ENCODE measurements around the gene SMIM14. TPM values are rescaled to one million over a fixed set of nuclear protein-coding genes. Genes with fewer than 3 reads are reported as not detected.

The SMIM14 gene
- 14.7 and 28.8 TPM in 2 replicates for total RNA-seq

DNA sequence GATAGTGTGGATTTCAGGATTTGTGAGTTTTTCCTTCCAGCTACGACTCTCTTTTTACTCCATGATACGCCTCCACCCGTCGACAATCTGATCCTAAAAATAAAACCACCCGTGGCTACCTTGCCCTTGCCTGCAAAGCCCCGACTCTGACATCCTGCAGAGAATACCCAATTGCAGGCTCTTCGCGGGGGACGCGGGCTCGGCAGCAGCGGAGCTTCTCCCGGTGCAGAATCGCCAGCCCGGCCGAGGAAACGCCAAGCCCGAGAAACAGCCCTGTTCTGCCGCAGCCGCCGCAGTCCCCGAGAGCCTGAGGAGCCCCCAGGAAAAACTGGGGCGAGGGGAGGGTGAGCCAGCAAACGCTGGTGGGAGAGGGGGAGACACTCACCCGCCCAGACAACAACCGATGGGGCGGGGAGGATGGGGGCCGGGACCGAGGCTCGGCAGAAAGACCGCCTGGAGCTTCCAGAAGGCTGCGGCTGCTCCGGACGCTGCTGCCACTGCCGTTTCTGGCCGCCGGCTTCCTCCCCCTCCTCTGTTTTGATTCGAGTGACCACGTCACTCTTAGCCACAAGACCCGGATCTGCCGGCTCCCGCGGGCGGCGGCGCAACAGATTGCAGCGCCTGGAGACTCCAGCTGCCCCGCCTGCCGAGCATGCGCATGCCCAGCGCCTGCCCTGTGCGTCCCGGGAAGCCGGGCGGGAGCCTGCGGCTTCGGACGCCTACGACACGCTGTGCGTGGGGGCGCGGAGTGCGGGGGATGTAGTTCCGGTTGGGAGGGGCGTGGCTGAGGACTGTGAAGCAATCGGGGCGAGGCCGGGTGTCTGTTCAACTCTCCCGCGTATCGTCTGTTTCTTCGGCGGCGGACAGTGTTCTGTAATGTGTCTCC, at the start of gene SMIM14:
TSS of gene SMIM14 (minus strand) at position 512 of the 886 bp plus-strand sequence. CDS start 33,720 bp downstream, outside the sequence.

DNA sequence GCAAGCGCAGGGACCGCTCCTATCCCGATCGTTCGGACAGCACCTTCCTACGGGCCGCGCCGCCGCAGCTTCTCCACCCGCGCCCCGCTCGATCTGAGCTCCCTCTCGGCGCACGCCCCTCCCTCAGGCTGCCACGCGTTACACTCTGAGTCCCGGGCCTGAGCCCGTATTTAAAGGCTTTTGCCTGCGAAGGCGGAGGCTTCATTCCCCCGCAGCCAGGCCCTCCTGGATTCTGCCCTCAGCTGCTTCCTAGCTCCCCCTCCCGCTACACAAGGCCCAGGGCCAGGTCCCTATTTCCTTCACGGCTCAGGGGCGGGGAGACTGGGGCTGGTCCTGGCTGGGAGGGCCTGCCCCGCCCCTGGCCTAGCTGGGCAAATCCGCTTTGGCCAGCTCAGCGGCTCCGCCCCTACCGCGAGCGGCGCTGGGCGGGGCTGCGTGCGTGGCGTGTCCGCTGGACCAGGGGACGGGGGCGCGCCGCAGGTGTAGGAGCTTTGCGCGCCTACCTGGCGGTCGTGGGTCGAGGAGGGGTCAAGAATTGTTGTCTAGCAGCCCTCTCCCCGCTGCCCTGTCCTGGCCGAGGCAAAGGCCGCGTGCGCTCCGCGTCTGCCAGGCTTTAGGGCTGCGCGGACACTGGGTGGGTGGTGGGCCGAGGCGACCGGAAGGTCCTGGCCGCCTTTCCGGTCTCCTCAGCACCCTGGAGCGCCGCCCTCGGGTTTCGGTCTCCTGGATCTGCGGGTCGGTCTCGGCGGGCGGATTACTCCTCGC, 111.2 kb downstream of the SMIM14 start, which contains the start of gene UGDH:
TSS of gene UGDH (minus strand) at position 144 of the 765 bp plus-strand sequence. CDS start 5,927 bp downstream, outside the sequence.

Other genes with a start within 250 kb of the SMIM14 start
- not detected in 2 replicates for gene KLB, start 231.9 kb downstream of the SMIM14 start, total RNA-seq
- 4,418 and 7,032 TPM in 2 replicates for gene RPL9, start 179.9 kb downstream of the SMIM14 start, total RNA-seq
- gene LIAS, start 179.8 kb downstream of the SMIM14 start, total RNA-seq: 7.6 and 14.9 TPM in 2 replicates
- gene UGDH, start 111.4 kb downstream of the SMIM14 start, total RNA-seq: 73.9 and 125 TPM in 2 replicates
- gene UBE2K, start 59.3 kb upstream of the SMIM14 start, total RNA-seq: 28.0 and 28.3 TPM in 2 replicates